Upper lobe of right lung (tissue), 1 donor: ENCODE data around the gene FGD3. TPM values are rescaled to one million over a fixed set of nuclear protein-coding genes. Genes with fewer than 3 reads are reported as not detected.
"Not testable (repeated sequence)": the region's sequence is repeated elsewhere in the genome, so short reads cannot be mapped to it uniquely, and the experiment has no call there.

Experiments
- ATAC-seq: fragments of 200-7000 bp; cut with Tn5 transposase; one replicate; pipeline ENCODE4 v1.9.1; 2020; ENCODE audit warnings: mild to moderate bottlenecking, moderate library complexity
- DNase-seq: peaks from one replicate; pipeline ENCODE4 v3.0.0-alpha.2; 2020
- H3K27ac ChIP-seq: fragments of 200-600 bp; one replicate; pipeline ENCODE4 v1.8.0; 2022
- H3K27me3 ChIP-seq: fragments of 200-600 bp; one replicate; pipeline ENCODE4 v1.8.0; 2022; ENCODE audit warnings: mild to moderate bottlenecking
- H3K36me3 ChIP-seq: fragments of 200-600 bp; one replicate; pipeline ENCODE4 v1.8.0; 2022
- H3K4me1 ChIP-seq: fragments of 200-600 bp; one replicate; pipeline ENCODE4 v1.8.0; 2022
- H3K4me3 ChIP-seq: fragments of 200-600 bp; one replicate; pipeline ENCODE4 v1.8.0; 2022; ENCODE audit warnings: mild to moderate bottlenecking
- H3K9me3 ChIP-seq: fragments of 200-600 bp; one replicate; pipeline ENCODE4 v1.8.0; 2022
- intact Hi-C: fragments of 100-400 bp; cut with DNase I; formaldehyde crosslinking; loops from one replicate; pipeline ENCODE4 v1.11.0; 2022
- total RNA-seq: library from RNA; stranded (reverse); fragmentation: NEBNext Ultra II Directional; extraction: Animal tissue kit (Norgen Biotek cat#: 25700); gene quantifications from one replicate; pipeline ENCODE4 v1.2.1, GENCODE V29; 2021
- TF ChIP-seq, protein P1 (sequence below): fragments of 200-600 bp; IDR thresholded peaks from one replicate; pipeline ENCODE4 v1.8.0; 2022; ENCODE audit warnings: antibody characterized with exemption
- donor health status: DM: no; HTN: yes; CAD: no; lungs with severe emphysema.

FGD3 gene
- total RNA-seq, 1 donor from 2014 or later, result 21.6 TPM

DNA sequence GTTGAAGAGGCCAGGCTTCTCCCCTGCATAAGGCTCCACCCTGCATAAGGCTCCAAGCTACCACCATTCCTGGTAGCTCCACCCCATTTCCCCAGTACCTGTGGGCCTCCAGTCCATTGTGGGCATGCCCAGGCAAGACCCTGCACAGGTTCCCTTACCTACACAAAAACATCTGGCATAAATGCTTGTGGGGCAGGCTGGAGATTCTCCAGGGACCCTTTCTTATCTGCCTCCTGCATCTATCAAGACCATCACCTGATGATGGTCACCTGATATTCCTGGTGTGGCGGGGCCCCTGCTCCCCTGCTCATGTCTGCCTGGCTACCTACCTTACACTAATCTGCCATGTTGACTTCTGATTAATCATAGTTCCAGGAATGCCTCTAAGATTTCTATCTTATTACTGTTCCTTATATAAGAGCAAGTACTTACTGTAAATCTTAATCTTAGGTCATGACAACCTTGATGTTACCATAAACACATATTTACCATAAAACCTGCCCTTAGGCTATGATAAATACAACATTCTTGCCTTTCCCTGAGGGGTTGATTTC is 41.0 kb downstream of the FGD3 start:
- intact Hi-C loops, result no loop called here
- TF ChIP-seq, protein P1, sequence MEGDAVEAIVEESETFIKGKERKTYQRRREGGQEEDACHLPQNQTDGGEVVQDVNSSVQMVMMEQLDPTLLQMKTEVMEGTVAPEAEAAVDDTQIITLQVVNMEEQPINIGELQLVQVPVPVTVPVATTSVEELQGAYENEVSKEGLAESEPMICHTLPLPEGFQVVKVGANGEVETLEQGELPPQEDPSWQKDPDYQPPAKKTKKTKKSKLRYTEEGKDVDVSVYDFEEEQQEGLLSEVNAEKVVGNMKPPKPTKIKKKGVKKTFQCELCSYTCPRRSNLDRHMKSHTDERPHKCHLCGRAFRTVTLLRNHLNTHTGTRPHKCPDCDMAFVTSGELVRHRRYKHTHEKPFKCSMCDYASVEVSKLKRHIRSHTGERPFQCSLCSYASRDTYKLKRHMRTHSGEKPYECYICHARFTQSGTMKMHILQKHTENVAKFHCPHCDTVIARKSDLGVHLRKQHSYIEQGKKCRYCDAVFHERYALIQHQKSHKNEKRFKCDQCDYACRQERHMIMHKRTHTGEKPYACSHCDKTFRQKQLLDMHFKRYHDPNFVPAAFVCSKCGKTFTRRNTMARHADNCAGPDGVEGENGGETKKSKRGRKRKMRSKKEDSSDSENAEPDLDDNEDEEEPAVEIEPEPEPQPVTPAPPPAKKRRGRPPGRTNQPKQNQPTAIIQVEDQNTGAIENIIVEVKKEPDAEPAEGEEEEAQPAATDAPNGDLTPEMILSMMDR, result no peak
- H3K4me1 ChIP-seq, result peaks cover 5% of the 10 kb centered on the region
- H3K27me3 ChIP-seq, result no peaks in the 10 kb centered on the region
- ATAC-seq (no peak), DNase-seq (peak; percentile 23)
- peaks cover 4% of the 10 kb centered on the region for H3K9me3 ChIP-seq
- H3K4me3 ChIP-seq, result no peak overlapping the region
- no peaks in the 10 kb centered on the region for H3K36me3 ChIP-seq
- no peak overlapping the region for H3K27ac ChIP-seq

DNA sequence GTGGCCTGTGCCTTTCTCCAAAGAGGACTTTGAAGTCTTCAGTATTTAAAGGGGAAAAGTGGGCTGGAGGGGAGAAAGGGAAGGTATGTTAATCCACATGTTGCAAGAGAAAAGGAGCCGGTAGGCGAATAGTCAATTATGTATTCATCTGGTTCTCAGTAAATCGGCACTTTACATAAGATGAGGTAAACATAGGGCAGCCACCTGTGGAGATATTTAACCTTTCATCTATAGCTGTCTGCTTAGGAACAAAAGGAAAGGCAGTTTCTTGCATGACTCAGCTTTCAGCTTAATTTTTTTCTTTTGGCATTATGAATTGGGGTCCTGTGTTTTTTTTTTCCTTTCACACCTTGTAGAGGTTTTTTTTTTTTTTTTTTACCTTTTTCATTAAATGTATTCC is 42.2 kb downstream of the FGD3 start:
- no peak overlapping the region for H3K27ac ChIP-seq

DNA sequence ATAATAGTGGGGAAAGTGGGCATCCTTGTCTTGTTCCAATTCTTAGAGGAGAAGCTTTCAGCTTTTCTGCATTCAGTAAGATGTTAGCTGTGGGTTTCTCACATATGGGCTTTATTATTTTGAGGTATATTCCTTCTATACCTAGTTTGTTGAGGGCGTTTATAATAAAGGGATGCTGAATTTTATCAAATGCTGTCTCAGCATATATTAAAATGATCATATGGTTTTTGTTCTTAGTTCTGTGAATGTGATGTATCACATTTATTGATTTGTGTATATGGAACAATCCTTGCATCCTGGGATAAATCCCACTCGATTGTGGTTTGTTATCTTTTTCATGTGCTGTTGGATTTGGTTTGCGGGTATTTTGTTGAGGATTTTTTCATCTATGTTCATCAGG is 43.1 kb downstream of the FGD3 start:
- no peaks in the 10 kb centered on the region for H3K27me3 ChIP-seq
- DNase-seq (no peak), ATAC-seq (no peak)
- H3K36me3 ChIP-seq, result no peaks in the 10 kb centered on the region
- H3K9me3 ChIP-seq, result no peaks in the 10 kb centered on the region
- H3K4me3 ChIP-seq, result no peak overlapping the region
- no peak overlapping the region for H3K27ac ChIP-seq
- TF ChIP-seq, protein P1, result no peak
- peaks cover 5% of the 10 kb centered on the region for H3K4me1 ChIP-seq
- intact Hi-C loops, result no loop called here

More for the DNA sequence above, 42.2 kb downstream of the FGD3 start:
- Histone ChIP-seq H3K4me3 (no peak overlapping the region), H3K4me1 (peaks cover 5% of the 10 kb centered on the region), H3K27me3 (no peaks in the 10 kb centered on the region), H3K9me3 (no peaks in the 10 kb centered on the region), H3K36me3 (no peaks in the 10 kb centered on the region)
- TF ChIP-seq, protein P1, result no peak
- DNase-seq, result no peak
- intact Hi-C loops, result no loop called here
- no peak for ATAC-seq

DNA sequence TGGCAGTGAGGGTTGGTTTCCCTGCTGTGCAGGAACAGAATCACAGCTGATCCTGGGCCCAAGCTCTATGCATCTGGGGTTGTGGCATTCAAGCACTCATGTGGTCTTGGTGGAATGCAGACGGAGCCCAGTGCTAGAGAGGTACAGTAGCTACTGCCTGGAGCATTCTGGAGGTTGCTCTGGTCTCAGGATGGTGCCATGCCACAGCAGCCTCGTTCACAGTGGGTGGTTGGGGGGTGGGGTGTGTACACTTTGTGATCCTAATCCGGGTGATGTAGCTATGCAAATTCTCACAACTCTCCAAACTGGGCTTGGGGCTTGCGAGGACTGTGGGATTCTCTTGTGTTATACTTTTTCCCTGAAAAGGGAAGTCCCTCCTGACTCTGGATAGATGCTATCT is 45.2 kb downstream of the FGD3 start:
- Histone ChIP-seq H3K27me3 (no peaks in the 10 kb centered on the region), H3K4me3 (no peak overlapping the region), H3K27ac (no peak overlapping the region), H3K36me3 (no peaks in the 10 kb centered on the region), H3K4me1 (no peaks in the 10 kb centered on the region), H3K9me3 (no peaks in the 10 kb centered on the region)
- intact Hi-C loops, result no loop called here
- ATAC-seq, result peak; percentile 70
- DNase-seq, result peak; percentile 20
- TF ChIP-seq, protein P1, result no peak

DNA sequence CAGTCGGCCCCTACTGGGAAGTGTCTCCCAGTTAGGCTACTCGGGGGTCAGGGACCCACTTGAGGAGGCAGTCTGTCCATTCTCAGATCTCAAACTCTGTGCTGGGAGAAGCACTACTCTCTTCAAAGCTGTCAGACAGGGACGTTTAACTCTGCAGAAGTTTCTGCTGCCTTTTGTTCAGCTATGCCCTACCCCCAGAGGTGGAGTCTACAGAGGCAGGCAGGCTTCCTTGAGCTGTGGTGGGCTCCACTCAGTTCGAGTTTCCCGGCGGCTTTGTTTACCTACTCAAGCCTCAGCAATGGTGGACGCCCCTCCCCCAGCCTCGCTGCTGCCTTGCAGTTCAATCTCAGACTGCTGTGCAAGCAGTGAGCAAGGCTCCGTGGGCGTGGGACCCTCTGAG is 51.5 kb downstream of the FGD3 start:
- intact Hi-C loops, H3K27me3 ChIP-seq, H3K36me3 ChIP-seq, H3K9me3 ChIP-seq, DNase-seq, H3K4me3 ChIP-seq, ATAC-seq, H3K4me1 ChIP-seq, H3K27ac ChIP-seq: not testable (repeated sequence)

DNA sequence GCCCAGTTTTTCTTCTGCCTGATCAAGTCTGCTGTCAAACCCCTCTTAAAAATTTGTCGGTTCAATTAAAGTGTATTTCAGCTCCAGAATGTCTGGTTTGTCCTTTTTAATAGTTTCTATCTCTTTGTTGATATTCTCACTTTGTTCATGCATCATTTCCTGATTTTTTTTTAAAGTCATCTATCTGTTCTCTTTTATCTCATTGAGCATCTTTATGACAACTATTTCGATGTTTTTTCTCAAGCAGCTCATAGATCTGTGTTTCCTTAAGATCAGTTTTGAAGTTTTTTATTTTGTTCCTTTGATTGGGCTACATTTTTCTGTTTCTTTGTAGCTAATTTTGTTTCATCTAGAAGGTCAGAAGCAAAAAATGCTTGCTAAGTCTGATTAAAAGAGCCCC is 53.7 kb downstream of the FGD3 start:
- Histone ChIP-seq H3K36me3 (no peaks in the 10 kb centered on the region), H3K4me3 (no peak overlapping the region), H3K27me3 (no peaks in the 10 kb centered on the region), H3K27ac (no peak overlapping the region), H3K4me1 (peaks cover 12% of the 10 kb centered on the region), H3K9me3 (no peaks in the 10 kb centered on the region)
- ATAC-seq (no peak), DNase-seq (no peak)
- TF ChIP-seq, protein P1, result no peak
- intact Hi-C loops, result no loop called here
